ENCODE data around the gene GLIPR2.
A peak's percentile ranks its signal among the peaks of the same experiment; 100 is the strongest.

GLIPR2 gene

GRCh38 chr9:36136272-36136893 lies at the start of gene GLIPR2:
Gene GLIPR2, plus strand, starts transcription at chr9:36136733. Its CDS starts 46 bp downstream, at chr9:36136779.
- TF ChIP-seq, protein P1, sequence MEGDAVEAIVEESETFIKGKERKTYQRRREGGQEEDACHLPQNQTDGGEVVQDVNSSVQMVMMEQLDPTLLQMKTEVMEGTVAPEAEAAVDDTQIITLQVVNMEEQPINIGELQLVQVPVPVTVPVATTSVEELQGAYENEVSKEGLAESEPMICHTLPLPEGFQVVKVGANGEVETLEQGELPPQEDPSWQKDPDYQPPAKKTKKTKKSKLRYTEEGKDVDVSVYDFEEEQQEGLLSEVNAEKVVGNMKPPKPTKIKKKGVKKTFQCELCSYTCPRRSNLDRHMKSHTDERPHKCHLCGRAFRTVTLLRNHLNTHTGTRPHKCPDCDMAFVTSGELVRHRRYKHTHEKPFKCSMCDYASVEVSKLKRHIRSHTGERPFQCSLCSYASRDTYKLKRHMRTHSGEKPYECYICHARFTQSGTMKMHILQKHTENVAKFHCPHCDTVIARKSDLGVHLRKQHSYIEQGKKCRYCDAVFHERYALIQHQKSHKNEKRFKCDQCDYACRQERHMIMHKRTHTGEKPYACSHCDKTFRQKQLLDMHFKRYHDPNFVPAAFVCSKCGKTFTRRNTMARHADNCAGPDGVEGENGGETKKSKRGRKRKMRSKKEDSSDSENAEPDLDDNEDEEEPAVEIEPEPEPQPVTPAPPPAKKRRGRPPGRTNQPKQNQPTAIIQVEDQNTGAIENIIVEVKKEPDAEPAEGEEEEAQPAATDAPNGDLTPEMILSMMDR (IDR thresholded peaks at IDR 0.05): no peak

DNA sequence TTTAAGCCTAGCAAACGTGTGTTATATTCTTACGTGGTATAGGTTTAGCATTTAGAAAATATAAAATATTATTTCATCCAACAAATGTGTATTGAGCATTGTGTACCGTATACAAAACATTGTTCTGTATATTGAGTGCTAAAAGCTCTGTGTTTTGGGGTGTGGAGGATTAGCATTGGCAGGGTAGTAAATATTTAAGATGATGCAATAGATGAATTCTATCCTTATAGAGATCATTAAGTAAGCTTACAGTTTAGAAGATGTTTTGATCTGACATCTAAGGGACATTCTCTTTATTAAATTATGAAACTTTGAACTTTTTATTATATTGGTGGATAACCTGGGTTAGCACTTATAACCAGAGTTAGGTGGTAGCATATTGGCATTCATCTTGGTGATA lies 48.5 kb upstream of the GLIPR2 start:
- TF ChIP-seq, protein P1 (IDR thresholded peaks at IDR 0.05): no peak

GRCh38 chr9:36091026-36091953 lies 45.2 kb upstream of the GLIPR2 start:
- TF ChIP-seq, protein P1 (IDR thresholded peaks at IDR 0.05): peak; percentile 35; the same call in 1 of the 2 replicates

DNA sequence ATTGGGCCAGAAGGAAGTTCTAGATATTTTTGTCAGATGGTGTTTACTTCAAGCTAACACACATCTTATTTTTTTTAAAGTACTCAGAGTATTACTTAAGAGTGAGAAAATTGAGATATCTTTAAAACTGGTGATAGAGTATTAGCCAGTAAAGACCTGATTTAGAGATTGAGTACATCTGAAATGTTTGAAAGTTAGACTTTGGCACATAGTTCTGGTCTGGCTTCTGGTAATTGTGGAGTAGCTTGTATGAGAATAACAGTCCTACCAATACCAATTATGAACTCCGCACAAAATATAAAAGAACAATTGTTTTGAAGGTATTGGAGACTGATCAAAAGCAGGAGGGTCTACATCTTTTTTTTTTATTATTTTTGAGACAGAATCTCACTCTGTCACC lies 44.5 kb upstream of the GLIPR2 start:
- TF ChIP-seq, protein P1 (IDR thresholded peaks at IDR 0.05): no peak

GRCh38 chr9:36092509-36093215 lies 43.9 kb upstream of the GLIPR2 start:
- TF ChIP-seq, protein P1 (IDR thresholded peaks at IDR 0.05): no peak

DNA sequence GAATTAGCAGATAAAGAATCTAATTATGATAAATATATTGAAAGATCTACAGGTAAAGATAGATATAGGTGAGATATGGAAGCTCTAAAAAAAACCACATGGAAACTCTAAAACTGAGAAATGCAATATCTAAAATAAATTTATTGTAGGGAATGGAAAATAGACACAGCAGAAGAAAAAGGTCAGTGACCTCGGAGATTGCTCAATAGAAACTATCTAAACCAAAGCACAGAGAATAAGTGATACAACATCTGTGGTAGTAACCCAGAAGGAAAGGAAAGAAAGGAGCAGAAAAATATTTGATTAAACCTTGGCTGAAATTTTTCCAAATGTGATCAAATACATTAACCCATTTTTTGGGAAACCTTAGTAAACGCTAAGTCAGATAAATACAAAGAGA lies 43.1 kb upstream of the GLIPR2 start:
- TF ChIP-seq, protein P1 (IDR thresholded peaks at IDR 0.05): no peak

DNA sequence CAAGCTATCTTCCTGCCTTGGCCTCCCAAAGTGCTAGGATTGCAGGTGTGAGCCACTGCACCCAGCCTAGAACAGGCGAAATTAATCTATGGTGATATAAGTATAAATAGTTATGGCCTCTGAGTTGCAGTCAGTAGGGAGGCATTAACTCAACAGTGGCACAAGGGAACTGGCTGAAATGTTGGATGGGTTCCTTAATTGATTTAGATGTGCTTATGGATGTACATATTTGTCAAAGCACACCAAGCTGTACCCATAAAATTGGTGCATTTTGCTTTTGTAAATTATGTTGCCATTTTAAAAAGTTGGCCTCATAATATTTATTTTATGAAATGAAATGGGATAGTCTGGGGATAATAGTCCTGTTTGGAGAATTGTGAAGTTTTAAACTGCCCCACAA lies 36.8 kb upstream of the GLIPR2 start:
- TF ChIP-seq, protein P1 (IDR thresholded peaks at IDR 0.05): no peak

All from LNCAP (cell line).